ENCODE measurements around the gene PIP4K2B.
"Not testable (repeated sequence)": the region's sequence is repeated elsewhere in the genome, so short reads cannot be mapped to it uniquely, and the experiment has no call there.

The PIP4K2B gene

GRCh38 chr17:38799501-38800236, at the start of gene PIP4K2B:
TSS of gene PIP4K2B (minus strand) at chr17:38799556. CDS start at chr17:38799424, 132 bp downstream.
- no peak for FAIRE-seq

DNA sequence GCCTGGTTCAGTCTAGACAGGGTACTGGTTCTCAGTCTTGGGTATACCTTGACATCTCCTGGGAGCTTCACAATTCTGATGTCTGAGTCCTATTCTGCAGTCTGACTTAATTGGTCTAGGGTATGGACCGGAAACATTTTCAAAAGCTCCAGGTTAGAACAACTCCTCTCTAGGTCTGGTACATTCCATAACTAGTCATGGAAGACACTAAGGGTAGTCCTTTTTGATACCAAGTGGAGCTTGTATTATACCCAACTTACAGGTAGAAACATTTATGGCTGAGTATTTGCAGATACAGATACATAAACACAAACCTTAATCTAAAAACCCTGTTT, 49.2 kb upstream of the PIP4K2B start:
- FAIRE-seq, result no peak

GRCh38 chr17:38844261-38844757, 45.0 kb upstream of the PIP4K2B start:
- no peak for FAIRE-seq

DNA sequence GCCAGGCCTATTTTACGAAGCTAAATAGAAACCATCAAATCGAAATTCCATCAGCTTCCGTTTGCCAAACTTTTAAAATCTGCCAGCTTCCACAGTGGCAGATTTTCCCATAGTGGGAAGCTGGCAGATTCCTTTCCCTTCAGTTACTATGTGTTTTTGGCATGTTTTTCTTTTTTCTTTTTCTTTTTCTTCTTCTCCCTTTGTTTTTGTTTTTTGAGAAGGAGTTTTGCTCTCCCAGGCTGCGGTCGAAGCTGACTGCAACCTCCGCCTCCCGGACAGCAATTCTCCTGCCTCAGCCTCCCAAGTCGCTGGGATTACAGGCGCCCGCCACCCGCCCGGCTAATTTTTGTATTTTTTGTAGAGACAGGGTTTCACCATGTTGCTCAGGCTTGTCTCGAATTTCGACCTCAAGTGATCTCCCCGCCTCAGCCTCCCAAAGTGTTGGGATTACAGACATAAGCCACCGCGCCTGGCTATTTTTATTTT, 26.4 kb upstream of the PIP4K2B start:
- no peak for FAIRE-seq

- no peak for FAIRE-seq
These were observed 25.8 kb upstream of the PIP4K2B start, which contains the start of gene CWC25 for GRCh38 chr17:38824899-38825761. TSS of gene CWC25 (minus strand) at chr17:38825321. CDS start at chr17:38825183, 138 bp downstream.

GRCh38 chr17:38815576-38816193, 16.3 kb upstream of the PIP4K2B start:
- no peak for FAIRE-seq

- no peak for FAIRE-seq
These were observed 10.5 kb upstream of the PIP4K2B start for GRCh38 chr17:38809828-38810227.

GRCh38 chr17:38800237-38800760, 943 bp upstream of the PIP4K2B start:
- FAIRE-seq, result no peak

DNA sequence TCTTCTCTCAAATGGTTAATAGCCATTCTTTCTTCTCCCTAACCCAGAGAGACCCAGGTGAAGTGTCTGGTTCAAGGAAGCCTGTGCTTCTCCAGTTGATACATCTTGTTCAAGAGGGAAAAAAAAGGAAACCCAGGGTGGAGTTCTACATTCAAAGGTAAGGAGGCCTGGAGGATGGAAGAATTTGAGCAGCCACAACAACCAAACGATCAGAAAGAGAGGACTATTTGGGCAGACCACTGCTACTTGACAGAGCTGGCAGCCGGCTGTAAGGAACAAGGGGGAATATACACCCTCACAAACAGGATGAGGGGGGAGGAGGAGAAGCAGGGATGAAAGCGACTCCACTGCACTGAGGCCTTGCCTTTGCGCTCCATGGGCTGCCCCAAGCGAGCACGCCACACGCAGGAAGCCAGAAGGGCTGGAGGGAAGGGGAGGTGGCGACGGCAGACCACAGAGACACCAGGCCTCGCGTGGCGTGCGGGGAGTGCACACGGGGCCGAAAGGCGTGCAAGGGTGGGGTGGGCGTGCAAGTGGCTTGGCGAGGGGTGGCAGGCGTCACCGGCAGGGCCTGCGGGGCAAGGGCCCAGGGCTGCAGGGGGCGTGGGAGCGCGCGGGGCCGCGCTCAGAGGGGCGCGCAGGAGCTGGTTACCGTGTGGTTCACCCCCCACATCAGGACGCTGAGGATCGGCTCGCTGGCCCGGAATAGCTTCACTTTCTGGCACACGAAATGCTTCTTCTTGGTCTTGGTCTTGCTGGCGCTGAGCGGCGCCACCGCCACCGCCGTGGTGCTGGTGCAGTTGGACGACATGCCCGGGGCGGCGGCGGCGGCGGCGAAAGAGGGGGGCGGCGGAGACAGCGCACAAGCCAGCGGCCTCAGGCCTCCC, 499 bp downstream of the PIP4K2B start:
- FAIRE-seq, result no peak

- no peak for FAIRE-seq
These were observed 1.5 kb downstream of the PIP4K2B start for GRCh38 chr17:38797828-38798227.

DNA sequence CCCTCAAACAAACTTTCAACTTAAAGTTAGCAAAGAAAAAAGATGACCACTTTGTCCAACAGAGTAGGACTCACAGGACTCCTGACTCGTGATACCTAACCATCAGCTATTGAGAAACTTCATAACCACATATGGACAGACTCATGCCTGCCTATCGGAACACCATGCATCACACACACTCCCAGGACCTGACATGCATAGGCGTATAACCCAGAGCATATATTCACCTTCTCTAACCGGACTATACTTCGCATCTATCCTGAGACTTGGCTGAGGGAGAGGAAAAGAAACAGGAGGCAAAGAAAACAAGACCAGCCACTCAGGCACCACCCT, 2.2 kb downstream of the PIP4K2B start:
- FAIRE-seq, result no peak

- no peak for FAIRE-seq
These were observed 2.8 kb downstream of the PIP4K2B start for GRCh38 chr17:38796451-38797157.

GRCh38 chr17:38794221-38794620, 5.1 kb downstream of the PIP4K2B start:
- FAIRE-seq, result no peak

GRCh38 chr17:38791162-38791561, 8.2 kb downstream of the PIP4K2B start:
- FAIRE-seq, result no peak

- not testable (repeated sequence) for FAIRE-seq
These were observed 9.1 kb downstream of the PIP4K2B start for GRCh38 chr17:38790148-38790707.

- no peak for FAIRE-seq
These were observed 10.2 kb downstream of the PIP4K2B start for GRCh38 chr17:38789185-38789584.

DNA sequence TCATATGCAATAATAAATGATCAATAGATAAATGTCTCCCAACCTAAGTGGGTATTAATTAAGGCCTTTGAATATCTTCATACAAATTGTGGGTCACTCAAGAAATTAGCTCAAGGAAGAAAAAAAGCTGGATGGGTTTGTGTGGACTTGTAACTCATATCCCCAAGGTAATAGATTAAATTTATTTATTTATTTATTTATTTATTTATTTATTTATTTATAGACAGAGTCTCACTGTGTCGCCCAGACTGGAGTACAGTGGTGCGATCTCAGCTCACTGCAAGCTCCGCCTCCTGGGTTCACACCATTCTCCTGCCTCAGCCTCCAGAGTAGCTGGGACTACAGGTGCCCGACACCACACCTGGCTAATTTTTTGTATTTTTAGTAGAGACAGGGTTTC, 11.4 kb downstream of the PIP4K2B start:
- not testable (repeated sequence) for FAIRE-seq

DNA sequence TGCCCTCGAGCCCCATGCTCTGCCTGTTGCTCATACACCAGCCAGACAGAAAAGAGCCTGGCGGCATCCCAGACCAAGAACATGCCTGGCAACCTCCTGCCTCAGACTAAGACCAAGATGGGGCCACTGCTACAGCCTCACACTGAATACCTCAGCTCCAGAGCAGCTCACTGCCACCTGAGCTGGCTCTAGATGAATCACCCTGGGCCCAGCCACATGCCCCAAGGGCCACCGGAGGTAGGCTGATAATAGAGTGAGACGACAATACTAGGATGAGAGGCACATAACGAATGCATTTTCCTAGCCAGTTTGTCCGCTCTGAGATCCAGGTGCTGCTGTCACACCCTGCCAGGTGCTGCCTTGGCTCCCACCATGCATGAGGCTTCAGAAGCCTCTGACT, 13.0 kb downstream of the PIP4K2B start:
- FAIRE-seq, result no peak

GRCh38 chr17:38783227-38783626, 16.1 kb downstream of the PIP4K2B start:
- no peak for FAIRE-seq

GRCh38 chr17:38779965-38780752, 19.2 kb downstream of the PIP4K2B start:
- no peak for FAIRE-seq

Data from G401.6 (cell line).